Measurements from ENCODE around the gene SRPK2. TPM values are rescaled to one million over a fixed set of nuclear protein-coding genes. Genes with fewer than 3 reads are reported as not detected.

Gene SRPK2
- polyA plus RNA-seq, 1 of the 3 experiments (the other 2 are of a cell fraction) = 15.4 TPM

- Histone ChIP-seq H3K4me2 (no peak overlapping the region), H3K27ac (ENCODE audit: low read depth in 2 of 2, low read length in 1 of 2) (no peak overlapping the region), H3K4me1 (ENCODE audit: control insufficient read depth in 1 of 2, insufficient read depth in 2 of 2, low read depth in 1 of 2, low read length in 1 of 2) (peaks cover 2 to 10% of the 10 kb centered on the region in 2 experiments; a peak in 3 of 4 replicates), H4K20me1 (ENCODE audit: insufficient read depth) (peaks cover 83% of the 10 kb centered on the region), H3K9me2 (no peaks in the 10 kb centered on the region), H3F3A (replicated peaks; ENCODE audit: insufficient read depth) (peaks cover 9% of the 10 kb centered on the region), H3K4me3 (ENCODE audit: low read depth in 2 of 2, low read length in 1 of 2) (no peak overlapping the region), H3K36me3 (replicated peaks in 1 of 2; ENCODE audit: control insufficient read depth in 1 of 2, insufficient read depth in 2 of 2, low read length in 1 of 2) (no peaks in the 10 kb centered on the region), H2AFZ (ENCODE audit: low read depth) (no peak overlapping the region), H3K9ac (no peak overlapping the region), H3K79me2 (ENCODE audit: insufficient read depth) (peaks cover 96% of the 10 kb centered on the region), H3K9me3 (no peaks in the 10 kb centered on the region), H3K27me3 (ENCODE audit: insufficient read depth) (no peaks in the 10 kb centered on the region)
- ChIA-PET CTCF (interaction anchor here (1.5 kb wide), 1 partner anchor 11 kb away, joined by 5 read pairs; no protein-coding TSS in a partner anchor), POLR2A (no interaction called here)
- TF ChIP-seq CHD2 (IDR thresholded peaks at IDR 0.05; ENCODE audit: low read length, partially characterized antibody) = no peak
- no peak for TF ChIP-seq RFX5 (IDR thresholded peaks at IDR 0.05; ENCODE audit: low read length)
- TF ChIP-seq RAD21 (IDR thresholded peaks at IDR 0.05; ENCODE audit: low read length) = no peak
- TF ChIP-seq FOXJ3 (CRISPR knock-in tag; IDR thresholded peaks at IDR 0.05) = no peak
- no peak for TF ChIP-seq USF1 (IDR thresholded peaks at IDR 0.05; ENCODE audit: borderline replicate concordance, low read depth)
- TF ChIP-seq POLR2AphosphoS5 (IDR thresholded peaks at IDR 0.05; ENCODE audit: low read depth, low read length) = no peak
- TF ChIP-seq RCOR1 (IDR thresholded peaks at IDR 0.05; ENCODE audit: low read length) = no peak
- no peak for TF ChIP-seq GATA2 (CRISPR knock-in tag; IDR thresholded peaks at IDR 0.05)
- TF ChIP-seq TCF12 (IDR thresholded peaks at IDR 0.05) = no peak
- TF ChIP-seq USF2 (IDR thresholded peaks at IDR 0.05; ENCODE audit: borderline replicate concordance, low read depth, low read length) = no peak
- DNase-seq = no peak
- 75% methylated on average over 5 of the region's 5 CpGs for WGBS (ENCODE audit: low lambda C conversion rate)
Measured at GRCh38 chr7:105238198-105238765, 150.4 kb downstream of the SRPK2 start.

GRCh38 chr7:105234886-105235285, 153.8 kb downstream of the SRPK2 start:
- peaks cover 2 to 10% of the 10 kb centered on the region in 2 experiments; a peak in 3 of 4 replicates for H3K4me1 ChIP-seq (ENCODE audit: control insufficient read depth in 1 of 2, insufficient read depth in 2 of 2, low read depth in 1 of 2, low read length in 1 of 2)
- peaks cover 53% of the 10 kb centered on the region for H4K20me1 ChIP-seq (ENCODE audit: insufficient read depth)
- H3K4me3 ChIP-seq (ENCODE audit: low read depth in 2 of 2, low read length in 1 of 2) = no peak overlapping the region
- H3K9ac ChIP-seq = no peak overlapping the region
- CTCF ChIA-PET = no interaction called here
- no peak for TF ChIP-seq FOXM1 (IDR thresholded peaks at IDR 0.05; ENCODE audit: low read depth)
- no peak for TF ChIP-seq ZBTB33 (IDR thresholded peaks at IDR 0.05; ENCODE audit: borderline replicate concordance, low read depth)
- no peak for TF ChIP-seq USF1 (IDR thresholded peaks at IDR 0.05; ENCODE audit: borderline replicate concordance, low read depth)
- no peak for TF ChIP-seq CTCF (IDR thresholded peaks at IDR 0.05)
- TF ChIP-seq GABPA (IDR thresholded peaks at IDR 0.05; ENCODE audit: low read depth) = no peak
- TF ChIP-seq MAX (IDR thresholded peaks at IDR 0.05; ENCODE audit: low read depth) = no peak
- TF ChIP-seq MXI1 (IDR thresholded peaks at IDR 0.05; ENCODE audit: low read depth, low read length) = no peak
- no peak for TF ChIP-seq NRF1 (IDR thresholded peaks at IDR 0.05; ENCODE audit: low read depth, low read length)
- H3K9me3 ChIP-seq = no peaks in the 10 kb centered on the region
- peaks cover 0 to 10% of the 10 kb centered on the region in 2 experiments for H3K36me3 ChIP-seq (replicated peaks in 1 of 2; ENCODE audit: control insufficient read depth in 1 of 2, insufficient read depth in 2 of 2, low read length in 1 of 2)
- WGBS (ENCODE audit: low lambda C conversion rate) = 94% methylated on average over 4 of the region's 4 CpGs
- POLR2A ChIA-PET = no interaction called here
- no peaks in the 10 kb centered on the region for H3K27me3 ChIP-seq (ENCODE audit: insufficient read depth)
- no peak overlapping the region for H3K27ac ChIP-seq (ENCODE audit: low read depth in 2 of 2, low read length in 1 of 2)
- no peaks in the 10 kb centered on the region for H3K9me2 ChIP-seq
- peaks cover 80% of the 10 kb centered on the region for H3K79me2 ChIP-seq (ENCODE audit: insufficient read depth)
- peaks cover 9% of the 10 kb centered on the region for H3F3A ChIP-seq (replicated peaks; ENCODE audit: insufficient read depth)
- no peak overlapping the region for H2AFZ ChIP-seq (ENCODE audit: low read depth)
- DNase-seq = no peak
- no peak overlapping the region for H3K4me2 ChIP-seq

Data from SK-N-SH (cell line).